Measurements from ENCODE around the gene CRYGB.
"Not testable (repeated sequence)": the region's sequence is repeated elsewhere in the genome, so short reads cannot be mapped to it uniquely, and the experiment has no call there.

Gene CRYGB

DNA sequence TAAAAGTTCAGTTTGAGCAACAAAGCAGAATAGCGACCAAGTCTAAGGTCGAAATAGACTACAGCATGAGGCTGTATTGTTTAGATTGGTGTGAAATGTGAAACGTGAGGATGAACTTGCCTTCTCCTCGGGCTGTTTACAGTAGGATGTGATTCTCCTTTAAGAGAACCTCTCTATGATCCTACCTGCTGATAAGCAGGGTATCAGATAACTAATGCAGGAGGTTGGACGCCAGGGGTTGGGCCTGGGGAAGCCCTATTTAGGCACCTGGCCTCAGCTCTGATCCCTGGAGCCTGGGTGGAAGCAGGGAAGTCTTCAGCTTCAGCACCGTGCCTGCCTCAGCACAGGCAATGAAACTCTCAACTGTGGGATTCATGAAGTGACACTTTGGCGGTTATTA, 33.0 kb downstream of the CRYGB start:
- no peak for DNase-seq (ENCODE audit: low read depth in 2 of 2)

DNA sequence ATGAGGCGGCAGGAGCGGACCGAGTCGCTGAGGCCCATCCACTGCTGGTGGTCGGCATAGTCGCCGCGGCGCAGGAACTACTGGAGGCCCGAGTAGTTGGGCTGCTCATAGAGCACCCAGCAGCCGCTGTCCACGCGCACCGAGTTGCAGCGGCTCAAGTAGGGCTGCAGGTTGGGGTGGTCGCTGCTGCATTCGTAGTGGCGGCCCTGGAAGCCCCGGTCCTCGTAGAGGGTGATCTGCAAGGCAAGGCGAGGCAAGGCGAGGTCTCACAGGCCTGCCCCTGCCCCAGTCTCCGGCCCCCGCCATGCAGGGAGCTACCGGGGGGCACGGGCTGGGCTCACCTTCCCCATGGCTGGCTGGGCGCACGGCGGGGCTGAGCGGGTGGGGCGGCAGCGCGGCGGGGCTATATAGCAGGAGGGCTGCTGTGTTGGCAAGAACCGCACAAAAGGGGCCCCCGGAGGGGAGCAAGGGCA, 33.6 kb downstream of the CRYGB start:
- DNase-seq (ENCODE audit: low read depth in 2 of 2) = not testable (repeated sequence)

DNA sequence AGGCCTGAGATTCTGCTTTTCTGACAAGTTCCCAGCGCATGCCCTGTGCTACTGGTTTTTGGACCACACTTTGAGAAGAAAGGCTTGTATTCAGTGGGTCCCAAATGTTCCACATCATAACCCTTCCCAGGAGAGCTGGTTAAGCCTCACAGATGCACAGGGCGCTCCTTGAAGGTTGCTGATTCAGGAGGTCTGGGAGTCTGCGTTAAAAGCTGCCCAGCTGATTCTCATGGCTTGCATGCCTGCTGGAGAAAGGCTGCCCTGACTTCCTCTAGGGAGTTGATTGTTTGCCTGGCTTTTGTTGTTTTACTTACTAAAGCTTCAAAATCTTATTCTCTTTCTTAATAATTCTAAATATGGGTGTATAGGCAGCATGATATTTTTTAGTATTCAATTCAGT, 42.3 kb downstream of the CRYGB start:
- DNase-seq (ENCODE audit: low read depth in 2 of 2) = no peak

DNA sequence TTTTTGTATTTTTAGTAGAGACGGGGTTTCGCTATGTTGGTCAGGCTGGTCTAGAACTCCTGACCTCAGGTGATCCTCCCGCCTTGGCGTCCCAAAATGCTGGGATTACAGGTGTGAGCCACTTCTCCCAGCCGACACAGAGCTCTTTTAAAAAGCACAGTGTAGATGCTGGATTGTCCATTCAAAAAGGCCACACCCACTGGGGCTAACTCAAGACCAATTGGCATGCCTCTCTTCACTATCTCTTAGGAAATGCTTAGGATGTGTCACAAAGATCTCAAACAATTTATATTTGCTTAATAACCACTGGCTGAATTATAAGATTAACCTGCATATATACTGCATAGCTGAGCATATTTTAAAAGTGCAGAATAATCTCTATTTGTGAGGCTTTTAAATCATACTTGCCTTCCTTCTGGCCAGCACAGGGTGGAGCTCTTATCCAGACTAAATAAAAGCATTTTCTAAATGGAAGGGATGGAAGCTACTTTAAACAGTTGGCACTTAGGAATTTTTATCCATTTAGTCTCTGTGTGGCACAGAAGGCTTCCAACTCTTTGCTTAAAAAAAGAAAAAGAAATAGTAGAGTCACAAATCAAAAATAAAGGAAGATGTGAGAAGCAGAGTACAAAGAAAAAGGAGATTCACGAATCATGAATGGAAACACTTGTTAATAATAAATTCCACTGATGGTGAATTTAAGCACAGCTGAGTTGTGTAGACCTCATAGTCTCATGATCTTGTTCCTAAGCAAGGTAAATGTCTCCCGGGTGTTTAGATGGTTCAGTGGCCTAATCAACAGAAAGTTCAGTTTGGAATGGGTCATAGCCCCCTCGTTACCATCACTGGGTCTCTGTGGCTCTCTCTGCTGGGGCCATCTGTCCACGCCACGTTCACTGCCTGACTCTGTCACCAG, 44.0 kb downstream of the CRYGB start:
- no peak for DNase-seq (ENCODE audit: low read depth in 2 of 2)

DNA sequence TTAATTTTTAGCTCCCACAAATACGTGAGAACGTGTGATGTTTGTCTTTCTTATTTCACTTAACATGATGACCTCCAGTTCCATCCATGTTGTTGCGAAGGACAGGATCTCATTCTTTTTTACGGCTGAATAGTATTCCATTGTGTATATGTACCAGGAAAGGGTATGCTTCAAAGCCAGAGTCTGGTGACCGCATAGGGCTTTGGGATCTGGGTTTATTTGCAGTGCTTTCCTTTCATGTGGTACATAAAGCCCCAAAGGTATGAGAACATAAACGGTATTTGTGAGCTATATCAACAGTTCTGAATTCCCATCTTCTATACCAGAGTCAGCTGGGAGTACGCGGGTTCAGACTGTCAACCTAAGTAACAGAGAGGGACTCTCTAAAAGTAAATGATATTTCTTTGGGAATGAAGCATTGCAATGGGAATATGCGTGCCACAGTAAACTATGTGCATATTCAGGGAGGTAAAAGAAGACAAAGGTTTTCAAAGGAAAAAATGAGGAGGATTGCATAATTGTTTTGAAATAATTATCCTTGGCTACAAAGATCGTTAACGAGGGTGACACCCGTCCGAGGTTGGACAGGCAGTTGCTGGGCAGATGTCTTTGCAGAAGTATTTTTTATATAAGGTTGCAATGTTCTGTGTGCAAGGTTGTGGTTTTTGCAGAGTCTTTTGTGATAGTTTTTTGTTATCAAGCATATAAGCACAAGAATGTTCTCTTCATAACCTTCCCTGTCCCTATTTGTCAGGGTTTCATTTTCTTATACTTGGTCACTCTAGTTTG, 46.1 kb downstream of the CRYGB start:
- DNase-seq (ENCODE audit: low read depth in 2 of 2) = no peak

DNA sequence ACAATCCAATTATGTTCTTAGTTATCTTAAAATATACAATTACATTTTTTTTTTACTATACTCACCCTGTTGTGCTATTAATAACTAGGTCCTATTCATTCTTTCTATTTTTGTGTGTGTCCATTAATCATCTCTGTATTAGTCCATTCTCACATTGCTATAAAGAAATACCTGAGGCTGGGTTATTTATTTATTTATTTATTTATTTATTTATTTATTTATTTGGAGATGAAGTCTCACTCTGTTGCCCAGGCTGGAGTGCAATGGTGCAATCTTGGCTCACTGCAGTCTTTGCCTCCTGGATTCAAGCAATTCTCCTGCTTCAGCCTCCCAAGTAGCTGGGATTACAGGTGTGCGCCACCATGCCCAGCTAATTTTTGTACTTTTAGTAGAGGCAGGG, 47.3 kb downstream of the CRYGB start:
- not testable (repeated sequence) for DNase-seq (ENCODE audit: low read depth in 2 of 2)

DNA sequence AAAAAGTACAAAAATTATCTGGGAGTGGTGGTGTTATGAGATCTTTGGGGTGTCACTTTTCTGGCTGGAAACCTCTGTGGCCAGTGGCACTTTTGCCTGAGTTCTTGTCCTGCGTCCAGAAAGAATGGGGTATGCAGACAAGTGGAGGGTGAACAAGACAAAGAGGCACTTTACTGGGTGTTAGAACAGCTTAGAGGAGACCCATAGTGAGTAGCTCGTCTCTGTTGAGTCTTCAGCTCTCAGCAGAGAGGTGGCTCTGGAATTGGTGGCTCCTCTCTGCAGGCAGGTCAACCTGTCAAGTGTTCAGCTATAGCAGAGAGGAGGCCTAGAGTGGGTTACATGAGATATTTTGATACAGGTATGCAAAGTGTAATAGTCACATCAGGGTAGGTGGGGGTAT, 47.7 kb downstream of the CRYGB start:
- no peak for DNase-seq (ENCODE audit: low read depth in 2 of 2)

DNA sequence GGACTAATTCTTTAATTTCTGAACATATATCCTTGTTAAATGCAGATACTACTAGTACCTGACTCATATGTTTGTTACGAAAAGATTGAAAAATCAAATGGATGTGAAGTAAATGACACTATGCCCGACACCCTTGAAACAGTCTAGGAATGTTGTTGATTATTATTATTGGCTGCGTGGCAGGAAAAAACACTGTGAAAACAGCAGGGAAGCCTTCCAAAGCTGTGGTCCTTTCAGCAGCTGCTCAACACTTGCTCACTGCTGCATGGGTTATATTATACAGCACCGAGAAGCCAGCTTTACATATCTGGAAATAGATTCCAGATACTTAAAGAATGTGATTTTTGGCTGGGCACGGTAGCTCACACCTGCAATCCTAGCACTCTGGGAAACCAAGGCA, 48.2 kb downstream of the CRYGB start:
- DNase-seq (ENCODE audit: low read depth in 2 of 2) = no peak

DNA sequence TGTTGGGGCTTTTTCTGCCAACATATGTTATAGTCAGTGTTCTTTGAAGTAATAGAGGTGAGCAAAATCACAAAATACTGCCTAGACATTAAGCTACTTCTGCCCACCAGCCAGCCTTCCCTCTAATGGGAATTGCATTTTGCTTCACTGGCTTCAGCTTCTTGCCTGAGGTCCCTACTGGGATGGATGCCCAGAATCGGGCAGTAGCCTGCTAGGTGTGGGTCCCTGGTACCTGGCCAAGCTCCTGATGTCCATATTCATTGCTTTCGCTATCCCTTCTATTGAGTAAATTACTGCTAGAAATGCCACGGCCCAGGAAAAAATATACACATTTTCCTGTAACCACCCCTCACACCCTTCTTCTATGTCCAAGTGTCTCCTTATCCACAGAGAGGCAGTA, 48.6 kb downstream of the CRYGB start:
- DNase-seq (ENCODE audit: low read depth in 2 of 2) = no peak

DNA sequence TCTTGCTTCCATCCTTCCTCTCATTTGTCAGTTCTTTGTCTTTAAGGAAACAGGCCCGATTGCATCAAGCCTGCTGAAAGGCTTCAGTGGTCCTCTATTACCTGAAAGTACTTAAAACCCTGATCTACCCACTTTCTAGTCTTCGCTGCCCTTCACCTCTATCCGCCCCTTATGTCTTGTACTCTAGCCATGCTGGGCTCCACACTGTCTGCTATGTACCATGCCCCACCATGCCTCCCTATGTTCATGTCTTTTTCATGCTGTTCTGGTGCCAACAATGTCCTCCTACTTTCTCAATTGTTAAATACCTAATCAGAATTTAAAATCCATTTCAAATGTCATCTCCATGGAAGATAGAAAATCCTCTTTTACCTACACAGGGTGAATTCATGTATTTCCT, 49.9 kb downstream of the CRYGB start:
- DNase-seq (ENCODE audit: low read depth in 2 of 2) = no peak

DNA sequence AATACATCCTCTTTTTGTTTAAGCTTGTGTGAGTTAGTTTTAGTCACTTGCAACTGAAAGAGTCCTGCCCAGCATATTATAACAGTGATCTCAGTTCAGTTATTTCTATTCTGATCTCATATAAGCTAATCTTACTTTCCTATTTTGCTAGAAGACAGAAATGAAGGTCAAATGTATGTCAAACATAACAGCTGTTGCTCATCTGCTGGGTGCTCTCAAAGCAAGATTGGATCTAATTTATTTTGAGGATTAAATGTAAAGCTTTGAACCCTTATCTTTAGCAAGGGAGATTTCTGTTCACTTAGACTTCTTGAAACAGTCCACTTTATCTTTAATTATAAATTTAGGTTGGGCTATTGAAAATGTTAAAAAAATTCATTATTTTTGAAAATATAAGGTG, 52.8 kb downstream of the CRYGB start:
- no peak for DNase-seq (ENCODE audit: low read depth in 2 of 2)
